Esophagus (tissue), 2 donors: ENCODE results near the gene TRPC4. TPM values are rescaled to one million over a fixed set of nuclear protein-coding genes. Genes with fewer than 3 reads are reported as not detected.

Experiments
- H3K27ac ChIP-seq, 2 donors: one replicate each; pipeline ENCODE4 v1.5.1; 2013; ENCODE audit warnings: low read depth in 2 of 2, mild to moderate bottlenecking in 2 of 2, inconsistent platforms in 1 of 2, low read length in 1 of 2, moderate library complexity in 1 of 2
- H3K27me3 ChIP-seq, 2 donors: one replicate each; pipeline ENCODE4 v1.6.1; 2013; ENCODE audit warnings: low read length in 2 of 2, control low read depth in 1 of 2, mild to moderate bottlenecking in 1 of 2; ENCODE audit not compliant: insufficient read depth in 2 of 2, control insufficient read depth in 1 of 2
- H3K36me3 ChIP-seq, 2 donors: one replicate each; pipeline ENCODE4 v1.6.1; 2013; ENCODE audit warnings: low read length in 1 of 2; ENCODE audit not compliant: control insufficient read depth in 2 of 2, insufficient read depth in 2 of 2
- H3K4me1 ChIP-seq, 2 donors: one replicate each; pipeline ENCODE4 v1.6.1; 2013; ENCODE audit warnings: low read length in 1 of 2; ENCODE audit not compliant: control insufficient read depth in 2 of 2, insufficient read depth in 2 of 2
- H3K4me3 ChIP-seq, 2 donors: one replicate each; pipeline ENCODE4 v1.5.1; 2013; ENCODE audit warnings: low read length in 2 of 2, mild to moderate bottlenecking in 2 of 2, low read depth in 1 of 2, moderate library complexity in 1 of 2
- H3K9me3 ChIP-seq, 2 donors: one replicate each; pipeline ENCODE4 v1.6.1; 2013; ENCODE audit warnings: mild to moderate bottlenecking in 2 of 2, low read depth in 1 of 2, low read length in 1 of 2, moderate library complexity in 1 of 2; ENCODE audit not compliant: control insufficient read depth in 2 of 2, insufficient read depth in 1 of 2
- WGBS, 2 donors: extraction: QIAGEN DNeasy Blood & Tissue Kit; methylation state at CpG; one replicate each; pipeline ENCODE4 v1.1.7; 2013; 5-methylcytosine and 5-hydroxymethylcytosine counted together
- polyA plus RNA-seq, 2 donors: library from polyadenylated mRNA; stranded (reverse); fragments of 200-250 nt; gene quantifications; one replicate each; pipeline ENCODE4 v1.2.3, GENCODE V29; 2013
- donor health status: healthy with polysubstance abuse.
- donor health status: Bipolar disorder and iron deficiency.

Gene TRPC4
- polyA plus RNA-seq, 2 donors: 0.04 to 0.06 TPM

- H3K36me3 ChIP-seq: no peaks in the 10 kb centered on the region
- no peak overlapping the region for H3K4me3 ChIP-seq
- H3K27me3 ChIP-seq: no peaks in the 10 kb centered on the region
- 91 to 96% methylated on average over 3 of the region's 3 CpGs for WGBS, 2 donors
- no peak overlapping the region for H3K27ac ChIP-seq
- H3K9me3 ChIP-seq: no peaks in the 10 kb centered on the region
- H3K4me1 ChIP-seq: no peaks in the 10 kb centered on the region
These were observed 187.1 kb downstream of the TRPC4 start for GRCh38 chr13:37682496-37682895.

GRCh38 chr13:37681281-37682032, 188.1 kb downstream of the TRPC4 start:
- Histone ChIP-seq H3K27me3 (no peaks in the 10 kb centered on the region), H3K9me3 (no peaks in the 10 kb centered on the region), H3K36me3 (no peaks in the 10 kb centered on the region), H3K27ac (no peak overlapping the region), H3K4me1 (no peaks in the 10 kb centered on the region), H3K4me3 (no peak overlapping the region)
- WGBS, 2 donors: 50 to 60% methylated on average over 6 of the region's 6 CpGs

GRCh38 chr13:37680137-37680536, 189.4 kb downstream of the TRPC4 start:
- Histone ChIP-seq H3K36me3 (no peaks in the 10 kb centered on the region), H3K4me1 (no peaks in the 10 kb centered on the region), H3K27me3 (no peaks in the 10 kb centered on the region), H3K4me3 (no peak overlapping the region), H3K27ac (no peak overlapping the region), H3K9me3 (no peaks in the 10 kb centered on the region)
- WGBS, 2 donors: 62 to 78% methylated on average over 5 of the region's 5 CpGs

GRCh38 chr13:37679043-37679442, 190.5 kb downstream of the TRPC4 start:
- WGBS, 2 donors: 71 to 81% methylated on average over 2 of the region's 2 CpGs
- no peaks in the 10 kb centered on the region for H3K4me1 ChIP-seq
- H3K36me3 ChIP-seq: no peaks in the 10 kb centered on the region
- H3K9me3 ChIP-seq: no peaks in the 10 kb centered on the region
- no peak overlapping the region for H3K27ac ChIP-seq
- H3K27me3 ChIP-seq: no peaks in the 10 kb centered on the region
- no peak overlapping the region for H3K4me3 ChIP-seq

- Histone ChIP-seq H3K27ac (no peak overlapping the region), H3K4me3 (no peak overlapping the region), H3K9me3 (no peaks in the 10 kb centered on the region), H3K36me3 (no peaks in the 10 kb centered on the region), H3K4me1 (no peaks in the 10 kb centered on the region), H3K27me3 (no peaks in the 10 kb centered on the region)
- WGBS, 2 donors: 65 to 71% methylated on average over 1 of the region's 1 CpG
These were observed 199.7 kb downstream of the TRPC4 start for GRCh38 chr13:37669845-37670244.

GRCh38 chr13:37667702-37668101, 201.9 kb downstream of the TRPC4 start:
- H3K9me3 ChIP-seq: no peaks in the 10 kb centered on the region
- no peaks in the 10 kb centered on the region for H3K4me1 ChIP-seq
- H3K36me3 ChIP-seq: no peaks in the 10 kb centered on the region
- no peaks in the 10 kb centered on the region for H3K27me3 ChIP-seq
- no peak overlapping the region for H3K4me3 ChIP-seq
- no peak overlapping the region for H3K27ac ChIP-seq
- WGBS, 2 donors: 57 to 69% methylated on average over 3 of the region's 3 CpGs

GRCh38 chr13:37666036-37666435, 203.5 kb downstream of the TRPC4 start:
- 50 to 55% methylated on average over 2 of the region's 2 CpGs for WGBS, 2 donors
- no peaks in the 10 kb centered on the region for H3K27me3 ChIP-seq
- no peaks in the 10 kb centered on the region for H3K36me3 ChIP-seq
- H3K4me1 ChIP-seq: no peaks in the 10 kb centered on the region
- no peak overlapping the region for H3K4me3 ChIP-seq
- no peak overlapping the region for H3K27ac ChIP-seq
- no peaks in the 10 kb centered on the region for H3K9me3 ChIP-seq

GRCh38 chr13:37665420-37665819, 204.2 kb downstream of the TRPC4 start:
- Histone ChIP-seq H3K4me3 (no peak overlapping the region), H3K36me3 (no peaks in the 10 kb centered on the region), H3K9me3 (no peaks in the 10 kb centered on the region), H3K27me3 (no peaks in the 10 kb centered on the region), H3K27ac (no peak overlapping the region), H3K4me1 (no peaks in the 10 kb centered on the region)
- 55 to 57% methylated on average over 2 of the region's 2 CpGs for WGBS, 2 donors

GRCh38 chr13:37663724-37664123, 205.8 kb downstream of the TRPC4 start:
- no peaks in the 10 kb centered on the region for H3K4me1 ChIP-seq
- H3K4me3 ChIP-seq: no peak overlapping the region
- 84 to 85% methylated on average over 4 of the region's 4 CpGs for WGBS, 2 donors
- H3K27me3 ChIP-seq: no peaks in the 10 kb centered on the region
- no peak overlapping the region for H3K27ac ChIP-seq
- H3K9me3 ChIP-seq: no peaks in the 10 kb centered on the region
- H3K36me3 ChIP-seq: no peaks in the 10 kb centered on the region

GRCh38 chr13:37662624-37663023, 206.9 kb downstream of the TRPC4 start:
- no peaks in the 10 kb centered on the region for H3K4me1 ChIP-seq
- H3K4me3 ChIP-seq: no peak overlapping the region
- H3K27me3 ChIP-seq: no peaks in the 10 kb centered on the region
- H3K36me3 ChIP-seq: no peaks in the 10 kb centered on the region
- H3K9me3 ChIP-seq: no peaks in the 10 kb centered on the region
- WGBS, 2 donors: 46 to 69% methylated on average over 3 of the region's 3 CpGs
- H3K27ac ChIP-seq: no peak overlapping the region
